HG03095 (cell line): ENCODE measurements around the gene CAMK2B.
"Not testable (repeated sequence)": the region's sequence is repeated elsewhere in the genome, so short reads cannot be mapped to it uniquely, and the experiment has no call there.

Experiments used
- ATAC-seq: cut with Tn5 transposase; IDR thresholded peaks from one replicate; pipeline ENCODE4 v1.9.1; 2021; ENCODE audit warnings: moderate library complexity; ENCODE audit not compliant: unreplicated experiment

CAMK2B gene

DNA sequence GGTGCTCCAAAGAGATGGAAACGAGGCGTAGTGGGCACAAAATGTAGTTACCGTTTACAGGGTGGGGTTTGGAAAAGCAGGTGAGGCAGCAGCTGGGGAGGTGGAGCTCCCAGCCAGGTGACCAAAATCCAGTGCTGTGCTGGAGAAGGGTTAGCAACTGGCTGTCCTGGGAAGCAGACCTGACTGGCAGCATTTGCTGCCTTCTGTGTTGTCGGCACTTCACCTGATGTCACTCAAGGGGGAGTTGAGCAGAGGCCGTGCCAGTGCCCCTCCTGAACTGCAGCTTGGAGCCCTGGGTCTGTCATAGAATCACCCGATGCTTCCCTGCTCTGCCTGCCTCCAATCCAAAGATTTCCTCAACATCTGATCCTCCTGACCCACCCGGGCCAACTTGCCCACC lies 148.9 kb downstream of the CAMK2B start:
- ATAC-seq: no peak

DNA sequence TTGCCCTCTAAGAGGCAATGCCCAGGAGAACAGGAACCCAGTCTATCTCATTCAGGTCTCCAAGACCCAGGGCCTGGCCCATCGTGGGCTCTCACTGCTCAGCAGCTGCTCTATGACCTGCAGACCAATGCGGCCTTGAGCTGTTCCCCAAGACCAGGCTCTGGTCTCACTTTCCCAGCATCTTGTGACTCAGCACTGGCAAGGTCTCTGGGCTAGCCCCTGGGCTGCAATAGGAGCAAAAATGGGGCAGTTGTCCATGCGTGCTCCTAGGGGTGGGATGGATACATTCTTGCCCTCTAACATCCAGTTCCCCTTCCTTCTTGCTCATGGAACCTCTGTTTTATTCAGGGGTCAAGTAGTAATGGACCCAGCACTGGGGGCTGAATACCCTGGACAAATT lies 149.7 kb downstream of the CAMK2B start:
- no peak for ATAC-seq

DNA sequence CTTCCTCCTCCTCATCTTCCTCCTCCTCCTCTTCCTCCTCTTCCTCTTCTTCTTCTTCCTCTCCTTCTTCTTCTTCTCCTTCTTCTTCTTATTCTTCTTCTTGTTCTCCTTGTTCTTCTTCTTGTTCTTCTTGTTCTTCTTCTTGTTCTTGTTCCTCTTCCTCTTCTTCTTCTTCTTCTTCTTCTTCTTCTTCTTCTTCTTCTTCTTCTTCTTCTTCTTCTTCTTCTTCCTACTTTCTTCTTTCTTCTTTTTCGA lies 150.8 kb downstream of the CAMK2B start:
- ATAC-seq: not testable (repeated sequence)

DNA sequence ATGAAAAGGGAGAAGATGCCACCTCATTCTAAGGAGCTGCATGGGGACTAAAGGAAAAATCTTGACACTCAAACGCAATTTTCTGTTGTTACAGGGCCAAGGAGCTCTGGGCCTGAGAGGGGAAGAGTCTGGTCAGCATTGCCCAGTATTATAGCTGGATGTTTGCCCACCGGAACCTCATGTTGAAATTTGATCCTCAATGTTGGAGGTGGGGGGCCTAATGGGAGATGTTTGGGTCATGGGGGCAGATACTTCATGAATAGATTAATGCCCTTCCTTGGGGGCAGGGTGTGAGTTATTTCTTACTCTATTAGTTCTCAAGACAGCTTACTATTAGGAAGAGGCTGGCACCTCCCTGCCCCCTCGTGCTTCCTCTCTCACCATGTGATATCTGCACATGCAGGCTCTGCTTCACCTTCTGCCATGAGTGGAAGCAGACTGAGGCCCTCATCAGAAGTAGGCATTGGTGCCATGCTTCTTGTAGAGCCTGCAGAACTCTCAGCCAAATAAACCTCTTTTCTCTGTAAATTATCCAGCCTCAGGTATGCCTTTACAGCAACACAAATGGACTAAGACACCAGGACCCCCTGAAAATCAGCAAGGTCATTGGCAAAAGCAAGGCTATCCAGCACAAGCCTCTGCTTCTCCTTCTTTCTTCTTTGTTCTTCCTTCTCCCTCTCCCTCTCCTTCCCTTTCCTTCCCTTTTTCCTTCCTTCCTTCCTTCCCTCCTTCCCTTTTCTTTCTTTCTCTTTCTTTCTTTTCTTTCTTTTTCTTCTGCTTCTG lies 151.3 kb downstream of the CAMK2B start:
- ATAC-seq: no peak

DNA sequence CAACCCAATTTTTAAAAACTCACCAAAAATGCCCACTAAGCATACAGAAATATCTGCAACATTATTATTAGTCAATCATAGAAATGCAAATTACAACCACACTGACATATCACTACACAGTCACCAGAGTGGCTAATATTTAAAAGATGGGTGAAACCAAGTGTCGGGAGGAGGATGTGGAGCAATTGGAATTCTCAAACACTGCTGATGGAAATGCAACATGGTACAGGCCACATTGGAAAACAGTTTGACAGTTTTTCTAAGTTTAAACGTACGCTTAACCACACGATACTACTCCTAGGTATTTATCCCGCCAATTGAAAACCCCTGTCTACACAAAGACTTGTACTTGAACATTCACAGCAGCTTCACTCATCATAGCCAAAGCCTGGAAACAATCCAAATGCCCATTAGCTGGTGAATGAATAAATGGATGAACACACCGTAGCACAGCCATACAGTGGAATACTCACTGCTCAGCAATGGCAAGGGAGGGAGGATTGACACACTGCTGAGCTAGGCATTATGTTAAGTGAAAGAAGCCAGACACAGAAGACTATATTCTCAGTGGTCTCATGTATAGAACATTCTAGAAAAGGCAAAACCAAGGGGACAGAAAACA lies 152.5 kb downstream of the CAMK2B start:
- no peak for ATAC-seq

DNA sequence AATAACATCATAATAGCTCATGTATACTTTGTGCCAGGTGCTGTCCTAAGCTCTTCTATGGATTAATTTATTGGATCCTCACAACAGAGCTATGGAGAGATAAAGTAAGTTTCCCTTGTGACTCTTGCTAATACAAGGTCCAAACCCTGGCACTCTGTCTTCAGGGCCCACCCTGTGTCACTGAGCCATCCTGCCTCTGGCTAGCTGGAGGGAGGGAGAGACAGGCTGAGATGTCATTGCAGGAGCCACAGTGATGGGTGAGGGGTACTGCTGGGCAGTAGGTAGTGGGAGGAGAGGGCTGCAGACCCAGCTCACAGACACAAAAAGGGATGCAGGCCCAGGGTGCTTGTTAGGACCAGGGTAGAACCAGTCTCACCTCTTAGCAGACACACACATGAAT lies 153.0 kb downstream of the CAMK2B start:
- ATAC-seq: no peak

DNA sequence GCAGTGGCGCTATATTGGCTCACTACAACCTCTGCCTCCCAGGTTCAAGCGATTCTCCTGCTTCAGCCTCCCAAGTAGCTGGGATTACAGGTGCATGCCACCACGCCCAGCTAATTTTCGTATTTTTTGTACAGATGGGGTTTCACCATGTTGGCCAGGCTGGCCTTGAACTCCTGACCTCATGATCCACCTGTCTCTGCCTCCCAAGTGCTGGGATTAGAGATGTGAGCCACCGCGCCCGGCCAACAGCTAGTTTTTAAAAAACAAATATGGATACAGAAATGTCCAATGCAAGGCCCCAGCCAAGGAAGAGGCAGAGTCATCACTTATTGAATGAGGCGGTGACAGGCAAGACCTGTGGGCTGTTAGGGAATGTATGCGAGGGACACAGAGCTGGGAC lies 153.5 kb downstream of the CAMK2B start:
- not testable (repeated sequence) for ATAC-seq

DNA sequence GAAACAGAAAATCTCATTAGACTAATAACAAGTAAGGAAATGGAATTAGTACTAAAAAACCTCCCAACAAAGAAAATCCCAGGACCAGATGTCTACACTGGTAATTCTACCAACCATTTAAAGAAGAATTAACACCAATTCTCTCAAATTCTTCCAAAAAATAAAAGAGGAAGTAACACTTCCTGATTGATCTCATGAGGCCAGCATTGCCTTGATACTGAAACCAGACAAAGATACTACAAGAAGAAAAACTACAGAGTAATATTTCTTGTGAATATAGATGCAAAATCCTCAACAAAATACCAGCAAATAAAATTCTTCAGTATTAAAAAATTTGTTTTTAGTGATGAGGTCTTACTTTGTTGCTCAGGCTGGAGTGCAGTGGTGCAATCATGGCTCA lies 157.5 kb downstream of the CAMK2B start:
- ATAC-seq: no peak
